Ishikawa (cell line): ENCODE measurements around the gene DGKI.

Experiments
- RAD21 ChIP-seq: IDR thresholded peaks from 2 replicates; pipeline ENCODE4 v1.6.1; 2012; ENCODE audit warnings: low read depth
- TEAD4 ChIP-seq: IDR thresholded peaks from 2 replicates; pipeline ENCODE4 v1.6.1; 2012

DNA sequence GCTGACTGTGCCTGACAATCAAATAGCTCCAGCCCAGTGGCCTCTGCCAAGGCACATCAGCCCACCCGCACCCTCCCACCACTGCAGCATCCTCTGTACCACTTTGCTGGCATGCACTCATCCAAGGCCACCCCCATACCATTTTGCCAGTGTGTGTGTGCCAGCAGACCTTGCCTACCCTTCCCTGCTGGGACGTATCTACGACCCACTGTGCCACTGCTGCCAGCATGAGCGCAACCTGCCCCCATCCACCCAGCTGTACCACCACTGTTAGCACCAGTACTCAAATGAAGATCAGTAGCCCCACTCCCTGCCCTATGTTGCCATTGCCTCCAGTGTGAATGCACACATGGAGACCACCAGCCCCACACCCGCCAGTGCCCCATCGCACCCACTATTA lies 353.9 kb downstream of the DGKI start:
- TF ChIP-seq TEAD4, result no peak
- TF ChIP-seq RAD21, result no peak
